HG03108 (cell line): ENCODE measurements around the gene STRA8.

Source experiments
- ATAC-seq: cut with Tn5 transposase; IDR thresholded peaks from one replicate; pipeline ENCODE4 v1.9.1; 2021; ENCODE audit warnings: moderate library complexity; ENCODE audit not compliant: unreplicated experiment

The STRA8 gene

GRCh38 chr7:135300913-135301765 lies 67.5 kb downstream of the STRA8 start:
- no peak for ATAC-seq
